Thyroid gland (tissue), 4 donors: ENCODE results near the gene CCDC85A.

Experiments used
- CTCF ChIP-seq, 6 experiments: fragments of 200-600 bp in 3 of 6; fragments of 450-650 bp in 3 of 6; sonication (generic) in 3 of 6; IDR thresholded peaks; one replicate each; pipeline ENCODE4 v1.5.1; 2016 to 2019; ENCODE audit warnings: antibody characterized with exemption in 6 of 6, mild to moderate bottlenecking in 2 of 6, inconsistent platforms in 1 of 6, moderate library complexity in 1 of 6
- POLR2A ChIP-seq, 2 donors: fragments of 450-650 bp; IDR thresholded peaks; one replicate each; pipeline ENCODE4 v1.6.1; 2017; ENCODE audit warnings: antibody characterized with exemption in 2 of 2, mild to moderate bottlenecking in 2 of 2, moderate library complexity in 1 of 2

GRCh38 chr2:56151841-56152240, 31.9 kb upstream of the CCDC85A start:
- TF ChIP-seq CTCF (IDR thresholded peaks at IDR 0.05) (no peak), POLR2A (IDR thresholded peaks at IDR 0.05) (no peak)
